Measurements from ENCODE around the gene KPNB1.

DNA sequence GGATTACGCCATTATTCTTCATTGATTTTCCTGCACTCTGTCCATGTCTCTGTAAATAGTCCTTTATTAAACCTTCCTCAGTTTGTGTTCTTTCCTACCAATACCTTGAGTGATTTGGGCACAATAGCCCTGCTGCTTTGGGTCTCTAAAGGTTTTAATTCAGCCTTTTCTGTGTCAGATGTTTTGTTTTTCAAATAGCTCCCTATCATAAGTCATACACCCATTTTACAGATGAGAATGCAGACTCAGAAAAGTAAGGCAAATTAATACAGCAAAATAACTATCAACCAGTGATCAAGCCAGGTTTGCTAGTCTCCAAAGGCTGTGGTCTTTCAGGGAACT, 25.0 kb upstream of the KPNB1 start:
- TF ChIP-seq CTCF (IDR thresholded peaks at IDR 0.05; ENCODE audit: borderline replicate concordance, extremely low read depth, low read length, poor library complexity, severe bottlenecking): no peak
- no peak for TF ChIP-seq EZH2 (IDR thresholded peaks at IDR 0.05; ENCODE audit: borderline replicate concordance, low read depth, low read length, severe bottlenecking)
